Measurements from ENCODE around the gene TNFSF8. TPM values are rescaled to one million over a fixed set of nuclear protein-coding genes. Genes with fewer than 3 reads are reported as not detected.

Gene TNFSF8
- total RNA-seq, 1 experiment from 2014 or later, result 0.20 TPM

DNA sequence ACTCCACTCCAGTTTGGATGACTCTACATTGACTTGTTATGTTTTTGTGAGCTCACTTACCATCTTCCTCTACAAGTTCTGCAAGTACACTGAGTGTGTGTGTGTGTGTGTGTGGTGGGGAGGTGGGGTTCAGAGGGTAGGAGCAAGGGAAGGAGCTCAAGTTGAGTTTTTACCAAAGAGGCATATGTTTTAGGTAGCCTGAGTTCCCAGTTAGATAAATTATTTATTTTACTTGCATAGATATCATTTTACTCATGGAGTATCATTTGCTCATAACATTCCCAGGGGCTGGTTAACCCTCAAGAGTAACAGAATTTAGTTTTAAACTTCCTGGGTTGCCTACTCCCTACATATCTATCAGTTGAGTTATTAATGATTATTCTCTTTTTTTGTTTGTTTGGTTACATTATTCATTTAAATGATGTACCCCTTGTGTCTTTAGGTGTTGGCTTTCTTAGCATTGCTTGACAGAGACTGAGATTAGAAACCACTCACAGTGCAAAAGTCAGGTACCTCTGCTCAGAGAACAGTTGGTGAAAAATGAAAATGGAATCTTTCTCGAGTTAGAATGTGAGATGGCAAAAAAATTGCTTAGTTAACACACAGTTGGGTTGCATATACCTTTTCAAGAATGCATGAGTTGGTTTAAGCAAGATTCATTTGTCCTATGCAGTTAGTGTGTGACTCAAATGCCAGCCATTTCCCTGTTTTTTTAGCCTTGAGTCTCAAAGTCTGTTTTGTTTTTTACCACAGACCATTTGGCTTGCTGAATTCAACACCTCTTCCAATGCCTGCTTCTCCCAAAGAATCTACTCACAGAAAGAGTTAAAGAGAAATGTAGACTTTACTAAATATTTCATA lies 29.2 kb downstream of the TNFSF8 start:
- TF ChIP-seq CTCF (IDR thresholded peaks at IDR 0.05; ENCODE audit: insufficient read depth in 1 of 2, low read depth in 1 of 2, low read length in 1 of 2, severe bottlenecking in 1 of 2, unreplicated experiment in 1 of 2), result no peak
- no TSS peak for BruUV-seq (replicated peaks)
- Histone ChIP-seq H3K27me3 (replicated peaks; ENCODE audit: control insufficient read depth, insufficient read depth, low read length) (no peaks in the 10 kb centered on the region), H3K9me3 (no peaks in the 10 kb centered on the region), H3K4me3 (ENCODE audit: low read depth, low read length) (no peak overlapping the region), H3K36me3 (ENCODE audit: control insufficient read depth, insufficient read depth, low read length) (no peaks in the 10 kb centered on the region), H3K4me1 (0 out of 2 replicates have a peak, but pooled peaks cover 6% of the 10 kb centered on the region)
- DNase-seq, result no peak
- Mint-ChIP-seq H3K9me3 (ENCODE audit: unreplicated experiment) (no peaks in the 10 kb centered on the region), H3K4me1 (ENCODE audit: low read depth, unreplicated experiment) (no peaks in the 10 kb centered on the region), H3K36me3 (ENCODE audit: insufficient read depth, unreplicated experiment) (no peaks in the 10 kb centered on the region), H3K4me3 (ENCODE audit: unreplicated experiment) (no peak overlapping the region), H3K27me3 (ENCODE audit: insufficient read depth, unreplicated experiment) (no peaks in the 10 kb centered on the region), H3K27ac (ENCODE audit: unreplicated experiment) (no peak overlapping the region)
- CTCF ChIA-PET, result no interaction called here
- intact Hi-C loops (cut with micrococcal nuclease; ENCODE audit: unreplicated experiment), result no loop called here
- POLR2A ChIA-PET, result no interaction called here

GRCh38 chr9:114899995-114900394 lies 30.4 kb downstream of the TNFSF8 start:
- no TSS peak for BruUV-seq (replicated peaks)
- no peaks in the 10 kb centered on the region for H3K9me3 Mint-ChIP-seq (ENCODE audit: unreplicated experiment)
- Histone ChIP-seq H3K4me1 (peaks cover 4% of the 10 kb centered on the region; the same call in 1 of the 2 replicates), H3K27me3 (replicated peaks; ENCODE audit: control insufficient read depth, insufficient read depth, low read length) (no peaks in the 10 kb centered on the region), H3K36me3 (ENCODE audit: control insufficient read depth, insufficient read depth, low read length) (no peaks in the 10 kb centered on the region), H3K4me3 (ENCODE audit: low read depth, low read length) (no peak overlapping the region), H3K9me3 (no peaks in the 10 kb centered on the region)
- no peak overlapping the region for H3K27ac Mint-ChIP-seq (ENCODE audit: unreplicated experiment)
- DNase-seq, result no peak
- ChIA-PET POLR2A (no interaction called here), CTCF (interaction anchor here (1.1 kb wide), 1 partner anchor 163 kb away, joined by 3 read pairs; no protein-coding TSS in a partner anchor)
- TF ChIP-seq CTCF (IDR thresholded peaks at IDR 0.05; ENCODE audit: insufficient read depth in 1 of 2, low read depth in 1 of 2, low read length in 1 of 2, severe bottlenecking in 1 of 2, unreplicated experiment in 1 of 2), result no peak
- no peaks in the 10 kb centered on the region for H3K36me3 Mint-ChIP-seq (ENCODE audit: insufficient read depth, unreplicated experiment)
- H3K4me3 Mint-ChIP-seq (ENCODE audit: unreplicated experiment), result no peak overlapping the region
- H3K4me1 Mint-ChIP-seq (ENCODE audit: low read depth, unreplicated experiment), result peaks cover 4% of the 10 kb centered on the region
- intact Hi-C loops (cut with micrococcal nuclease; ENCODE audit: unreplicated experiment), result no loop called here
- no peaks in the 10 kb centered on the region for H3K27me3 Mint-ChIP-seq (ENCODE audit: insufficient read depth, unreplicated experiment)

DNA sequence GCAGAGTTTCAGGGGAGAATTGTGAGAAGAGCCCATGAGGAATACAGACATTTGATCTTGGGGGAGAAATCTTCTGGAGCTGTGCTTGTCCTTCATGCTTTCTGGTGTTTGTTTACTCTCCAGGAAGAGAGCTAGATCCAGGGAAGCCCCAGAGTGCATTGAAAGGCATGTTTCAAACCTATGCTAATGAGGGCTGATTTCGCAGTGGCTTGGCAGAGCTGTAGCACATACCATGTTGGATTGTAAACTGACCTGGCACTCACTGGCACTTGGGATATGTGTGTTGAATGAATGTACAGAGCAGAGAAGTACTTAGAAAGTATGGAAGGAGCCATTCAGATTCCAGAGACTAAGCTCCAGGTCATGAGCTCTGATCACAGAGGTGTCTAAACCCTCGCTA lies 30.9 kb downstream of the TNFSF8 start:
- Histone ChIP-seq H3K36me3 (ENCODE audit: control insufficient read depth, insufficient read depth, low read length) (no peaks in the 10 kb centered on the region), H3K4me1 (peaks cover 9% of the 10 kb centered on the region; the same call in 1 of the 2 replicates), H3K4me3 (ENCODE audit: low read depth, low read length) (no peak overlapping the region), H3K27me3 (replicated peaks; ENCODE audit: control insufficient read depth, insufficient read depth, low read length) (no peaks in the 10 kb centered on the region), H3K9me3 (no peaks in the 10 kb centered on the region)
- H3K9me3 Mint-ChIP-seq (ENCODE audit: unreplicated experiment), result no peaks in the 10 kb centered on the region
- no peak overlapping the region for H3K27ac Mint-ChIP-seq (ENCODE audit: unreplicated experiment)
- POLR2A ChIA-PET, result no interaction called here
- H3K36me3 Mint-ChIP-seq (ENCODE audit: insufficient read depth, unreplicated experiment), result no peaks in the 10 kb centered on the region
- peaks cover 10% of the 10 kb centered on the region for H3K4me1 Mint-ChIP-seq (ENCODE audit: low read depth, unreplicated experiment)
- H3K27me3 Mint-ChIP-seq (ENCODE audit: insufficient read depth, unreplicated experiment), result no peaks in the 10 kb centered on the region
- no peak for DNase-seq
- CTCF ChIA-PET, result interaction anchor here (1.1 kb wide), 1 partner anchor 163 kb away, joined by 3 read pairs; no protein-coding TSS in a partner anchor
- no TSS peak for BruUV-seq (replicated peaks)
- intact Hi-C loops (cut with micrococcal nuclease; ENCODE audit: unreplicated experiment), result no loop called here
- TF ChIP-seq CTCF (IDR thresholded peaks at IDR 0.05; ENCODE audit: insufficient read depth in 1 of 2, low read depth in 1 of 2, low read length in 1 of 2, severe bottlenecking in 1 of 2, unreplicated experiment in 1 of 2), result no peak
- H3K4me3 Mint-ChIP-seq (ENCODE audit: unreplicated experiment), result no peak overlapping the region

Measured in Caco-2 (cell line).